Testis (tissue), 3 donors: Measurements from ENCODE around the gene ZBTB7C. TPM values are rescaled to one million over a fixed set of nuclear protein-coding genes. Genes with fewer than 3 reads are reported as not detected.

Source experiments
- DNase-seq: peaks from one replicate; pipeline ENCODE4 v3.0.0-alpha.2; 2019
- H3K27ac ChIP-seq, 2 donors: fragments of 200-600 bp; sonication (generic); one replicate each; pipeline ENCODE4 v1.5.1; 2019
- H3K27me3 ChIP-seq: fragments of 200-600 bp; sonication (generic); one replicate; pipeline ENCODE4 v1.5.1; 2019
- H3K36me3 ChIP-seq: fragments of 200-600 bp; sonication (generic); one replicate; pipeline ENCODE4 v1.5.1; 2017; ENCODE audit warnings: low read depth; ENCODE audit errors: missing control alignments
- H3K4me1 ChIP-seq: fragments of 200-600 bp; sonication (generic); one replicate; pipeline ENCODE4 v1.5.1; 2019
- H3K4me3 ChIP-seq, 2 donors: fragments of 200-600 bp; sonication (generic); one replicate each; pipeline ENCODE4 v1.5.1; 2017 to 2019
- H3K9me3 ChIP-seq: fragments of 200-600 bp; sonication (generic); one replicate; pipeline ENCODE4 v1.5.1; 2017
- CTCF ChIP-seq, 3 experiments: fragments of 450-650 bp in 2 of 3; fragments of 200-600 bp in 1 of 3; sonication (generic) in 1 of 3; IDR thresholded peaks; one replicate each; pipeline ENCODE4 v1.5.1; 2016 to 2019; ENCODE audit warnings: antibody characterized with exemption in 3 of 3, mild to moderate bottlenecking in 2 of 3, moderate library complexity in 1 of 3
- POLR2A ChIP-seq: fragments of 450-650 bp; IDR thresholded peaks from one replicate; pipeline ENCODE4 v1.6.1; 2017; ENCODE audit warnings: antibody characterized with exemption, mild to moderate bottlenecking, moderate library complexity
- WGBS, 2 donors: methylation state at CpG; one replicate each; pipeline ENCODE4 v1.1.5; 2018; 5-methylcytosine and 5-hydroxymethylcytosine counted together
- intact Hi-C: fragments of 100-400 bp; cut with DNase I; formaldehyde crosslinking; loops from one replicate; pipeline ENCODE4 v1.15.1; 2023; ENCODE audit warnings: low total_unique reads
- polyA plus RNA-seq: library from polyadenylated mRNA; stranded (reverse); fragments of 350-450 nt; fragmentation: Illumina TruSeq; extraction: RNeasy Lipid Tissue Mini Kit (QIAGEN cat#74804); gene quantifications from one replicate; pipeline ENCODE4 v1.2.3, GENCODE V29; 2014; ENCODE audit warnings: low read depth, low replicate concordance; ENCODE audit not compliant: insufficient read depth
- total RNA-seq, 2 donors: library from RNA; depleted of rRNA; stranded (reverse); fragments of >200 nt; gene quantifications; one replicate each; pipeline ENCODE4 v1.2.3, GENCODE V29; 2016

The ZBTB7C gene
- total and polyA plus RNA-seq, 3 donors from 2014 or later, result 14.1 to 65.4 (median 42.4) TPM

GRCh38 chr18:48388478-48388877 lies 20.7 kb downstream of the ZBTB7C start:
- TF ChIP-seq CTCF (IDR thresholded peaks at IDR 0.05), result no peak
- no peak for TF ChIP-seq POLR2A
- H3K27ac ChIP-seq, result no peak overlapping the region
- no peaks in the 10 kb centered on the region for H3K9me3 ChIP-seq
- H3K36me3 ChIP-seq, result no peaks in the 10 kb centered on the region
- intact Hi-C loops, result no loop called here
- peaks cover 17% of the 10 kb centered on the region for H3K4me1 ChIP-seq
- H3K4me3 ChIP-seq, result no peak overlapping the region
- no peaks in the 10 kb centered on the region for H3K27me3 ChIP-seq
- 79 to 91% methylated on average over 4 of the region's 4 CpGs for WGBS, 2 donors
- DNase-seq, result no peak

- Histone ChIP-seq H3K9me3 (no peaks in the 10 kb centered on the region), H3K36me3 (no peaks in the 10 kb centered on the region), H3K4me1 (peaks cover 8% of the 10 kb centered on the region), H3K27me3 (no peaks in the 10 kb centered on the region), H3K4me3 (no peak overlapping the region), H3K27ac (no peak overlapping the region)
- intact Hi-C loops, result no loop called here
- TF ChIP-seq CTCF (IDR thresholded peaks at IDR 0.05) (no peak), POLR2A (no peak)
- WGBS, 2 donors, result 45 to 55% methylated on average over 1 of the region's 1 CpG
- no peak for DNase-seq
Observed at GRCh38 chr18:48387300-48387699, 21.9 kb downstream of the ZBTB7C start.

GRCh38 chr18:48385596-48385995 lies 23.6 kb downstream of the ZBTB7C start:
- H3K27ac ChIP-seq, result no peak overlapping the region
- H3K9me3 ChIP-seq, result no peaks in the 10 kb centered on the region
- no peak for DNase-seq
- no peak for TF ChIP-seq POLR2A
- TF ChIP-seq CTCF (IDR thresholded peaks at IDR 0.05), result no peak
- no peaks in the 10 kb centered on the region for H3K36me3 ChIP-seq
- no peak overlapping the region for H3K4me3 ChIP-seq
- WGBS, 2 donors, result 80 to 83% methylated on average over 9 to 12 of the region's 12 CpGs
- intact Hi-C loops, result no loop called here
- no peaks in the 10 kb centered on the region for H3K4me1 ChIP-seq
- H3K27me3 ChIP-seq, result no peaks in the 10 kb centered on the region

- peaks cover 13% of the 10 kb centered on the region for H3K4me1 ChIP-seq
- H3K4me3 ChIP-seq, result no peak overlapping the region
- no peaks in the 10 kb centered on the region for H3K9me3 ChIP-seq
- H3K27ac ChIP-seq, result no peak overlapping the region
- WGBS, 2 donors, result 86 to 89% methylated on average over 3 of the region's 3 CpGs
- no peaks in the 10 kb centered on the region for H3K27me3 ChIP-seq
- no peak for DNase-seq
- TF ChIP-seq POLR2A, result no peak
- no peak for TF ChIP-seq CTCF (IDR thresholded peaks at IDR 0.05)
- H3K36me3 ChIP-seq, result no peaks in the 10 kb centered on the region
- intact Hi-C loops, result no loop called here
Observed at GRCh38 chr18:48376934-48377333, 32.2 kb downstream of the ZBTB7C start.

- Histone ChIP-seq H3K36me3 (no peaks in the 10 kb centered on the region), H3K4me1 (peaks cover 13% of the 10 kb centered on the region), H3K9me3 (no peaks in the 10 kb centered on the region), H3K4me3 (no peak overlapping the region), H3K27ac (no peak overlapping the region), H3K27me3 (no peaks in the 10 kb centered on the region)
- 66 to 78% methylated on average over 6 of the region's 6 CpGs for WGBS, 2 donors
- no peak for DNase-seq
- intact Hi-C loops, result no loop called here
- TF ChIP-seq CTCF (IDR thresholded peaks at IDR 0.05) (no peak), POLR2A (no peak)
Observed at GRCh38 chr18:48376406-48376805, 32.8 kb downstream of the ZBTB7C start.
